A549 (cell line): Measurements from ENCODE around the gene GAN.

ENCODE experiments used
- BHLHE40 ChIP-seq: IDR thresholded peaks from 2 replicates; pipeline ENCODE4 v1.6.1; 2012; ENCODE audit warnings: low read depth, low read length, inconsistent platforms
- CBX2 ChIP-seq: fragments of 200-600 bp; sonication (generic); IDR thresholded peaks from 2 replicates; pipeline ENCODE4 v1.6.1; 2016; ENCODE audit warnings: low read depth, mild to moderate bottlenecking, borderline replicate concordance
- CTCF ChIP-seq: fragments of >200 bp; sonication (Bioruptor Twin); formaldehyde crosslinking; IDR thresholded peaks from 3 replicates; pipeline ENCODE4 v1.5.1; 2016
- EP300 ChIP-seq, 2 experiments: fragments of >200 bp; sonication (Bioruptor Twin); formaldehyde crosslinking; IDR thresholded peaks; 2 replicates in 1 of 2; 3 replicates in 1 of 2; pipeline ENCODE4 v1.6.1; 2016 to 2017
- ESRRA ChIP-seq: fragments of 150-350 bp; IDR thresholded peaks from 2 replicates; pipeline ENCODE4 v1.6.1; 2014; ENCODE audit warnings: mild to moderate bottlenecking, low read length, borderline replicate concordance
- KDM5A ChIP-seq: fragments of 200-600 bp; sonication (generic); IDR thresholded peaks from 2 replicates; pipeline ENCODE4 v1.6.1; 2016; ENCODE audit warnings: antibody characterized with exemption, mild to moderate bottlenecking
- MYC ChIP-seq: IDR thresholded peaks from 2 replicates; pipeline ENCODE4 v1.6.1; 2012; ENCODE audit warnings: mild to moderate bottlenecking, inconsistent platforms, low read length, improper control_type of control experiment, borderline replicate concordance
- RARB ChIP-seq: fragments of 250-450 bp; sonication (Bioruptor Pico); IDR thresholded peaks from 2 replicates; pipeline ENCODE4 v1.8.0; 2021; ENCODE audit warnings: mild to moderate bottlenecking, moderate library complexity
- USF2 ChIP-seq: fragments of 450-650 bp; IDR thresholded peaks from 2 replicates; pipeline ENCODE4 v1.6.1; 2014; ENCODE audit warnings: antibody characterized with exemption

- TF ChIP-seq USF2 (no peak), EP300 (IDR thresholded peaks at IDR 0.05) (no peak), CTCF (no peak), CBX2 (no peak), BHLHE40 (no peak), ESRRA (no peak), RARB (no peak), MYC (no peak), KDM5A (no peak)
Observed at GRCh38 chr16:81273223-81273950, 41.4 kb upstream of the GAN start.
